HG02885 (cell line): ENCODE results near the gene ESRP2.

Experiments
- ATAC-seq: cut with Tn5 transposase; IDR thresholded peaks from one replicate; pipeline ENCODE4 v1.9.1; 2021; ENCODE audit warnings: mild to moderate bottlenecking; ENCODE audit not compliant: unreplicated experiment, poor library complexity

ESRP2 gene

DNA sequence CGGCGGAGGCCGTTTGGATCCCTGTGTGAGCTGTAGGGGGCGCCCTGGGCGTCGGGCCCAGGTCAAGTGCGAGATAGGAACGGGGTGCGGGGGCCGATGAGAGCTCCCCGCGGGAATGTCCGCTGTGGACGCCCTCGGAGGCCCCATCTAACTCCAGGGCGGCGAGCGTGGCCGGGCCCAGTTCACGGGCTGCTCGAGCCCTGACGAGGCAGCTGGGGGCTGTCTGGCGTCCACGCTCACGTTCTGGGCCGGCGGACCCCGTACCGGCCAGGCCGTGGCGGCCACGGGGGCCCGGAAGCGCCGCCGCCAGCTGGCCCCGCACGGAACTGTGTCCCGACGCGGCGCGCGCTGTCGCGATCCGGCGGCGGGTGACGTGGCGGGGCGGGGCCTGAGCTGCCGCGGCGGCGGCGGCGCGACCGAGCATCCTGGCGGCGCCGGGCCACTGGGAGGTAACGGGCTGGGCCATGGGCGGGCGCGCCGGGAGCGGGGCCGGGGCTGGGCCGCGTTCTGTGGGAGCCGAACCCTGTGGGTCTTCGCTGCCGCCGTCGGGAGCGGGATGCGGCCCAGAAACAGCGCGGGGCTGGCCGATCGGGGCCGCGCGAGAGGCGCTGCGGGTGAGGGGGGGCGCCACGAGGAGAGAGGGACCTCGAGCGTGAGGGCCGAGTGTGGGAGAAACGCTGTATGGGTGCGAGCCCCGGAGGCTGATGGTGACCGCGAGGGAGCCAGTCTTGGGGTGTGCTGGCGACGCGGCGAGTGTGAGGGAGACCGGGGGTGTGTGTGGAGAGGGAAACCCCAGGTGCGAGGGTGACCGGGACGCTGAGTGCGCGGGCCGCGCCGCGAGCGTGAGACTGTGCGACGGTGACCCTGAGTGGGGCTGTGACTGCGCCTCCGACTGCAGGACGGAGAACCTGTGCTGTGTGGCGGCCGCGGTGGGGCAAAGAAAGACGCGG, 28.5 kb upstream of the ESRP2 start, which contains the start of gene SLC7A6:
Gene SLC7A6 (plus strand): TSS at position 399 of the 950 bp plus-strand sequence. CDS start 10,201 bp downstream, outside the sequence.
- ATAC-seq = peak; percentile 69

DNA sequence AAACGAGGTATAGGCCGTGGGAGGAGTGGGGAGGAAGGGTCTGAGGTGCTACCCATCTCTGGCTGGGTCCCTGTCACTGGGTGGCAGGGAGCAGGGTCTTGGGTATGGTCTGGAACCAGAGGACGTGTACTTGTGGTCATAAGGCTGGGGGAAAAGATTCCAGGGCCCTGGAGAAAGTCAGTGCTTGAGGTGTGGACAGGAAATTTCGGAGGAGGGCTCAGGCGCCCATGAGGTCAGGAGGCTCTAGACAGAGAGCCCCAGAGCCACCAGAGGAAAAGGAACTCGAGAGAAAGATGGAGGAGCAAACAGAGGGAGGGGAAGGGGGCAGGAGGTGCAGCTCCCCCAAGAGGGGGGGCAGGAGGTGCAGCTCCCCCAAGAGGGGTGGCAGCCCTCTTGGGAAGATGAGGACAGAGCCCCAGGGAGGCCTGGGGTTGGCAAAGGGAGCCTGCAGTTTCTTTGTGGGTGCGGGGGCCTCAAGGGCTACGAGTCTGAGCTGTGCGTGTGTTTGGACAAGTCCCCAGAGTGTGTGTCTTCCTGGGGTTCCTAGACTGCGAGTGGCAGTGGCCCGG, 27.7 kb upstream of the ESRP2 start:
- no peak for ATAC-seq

DNA sequence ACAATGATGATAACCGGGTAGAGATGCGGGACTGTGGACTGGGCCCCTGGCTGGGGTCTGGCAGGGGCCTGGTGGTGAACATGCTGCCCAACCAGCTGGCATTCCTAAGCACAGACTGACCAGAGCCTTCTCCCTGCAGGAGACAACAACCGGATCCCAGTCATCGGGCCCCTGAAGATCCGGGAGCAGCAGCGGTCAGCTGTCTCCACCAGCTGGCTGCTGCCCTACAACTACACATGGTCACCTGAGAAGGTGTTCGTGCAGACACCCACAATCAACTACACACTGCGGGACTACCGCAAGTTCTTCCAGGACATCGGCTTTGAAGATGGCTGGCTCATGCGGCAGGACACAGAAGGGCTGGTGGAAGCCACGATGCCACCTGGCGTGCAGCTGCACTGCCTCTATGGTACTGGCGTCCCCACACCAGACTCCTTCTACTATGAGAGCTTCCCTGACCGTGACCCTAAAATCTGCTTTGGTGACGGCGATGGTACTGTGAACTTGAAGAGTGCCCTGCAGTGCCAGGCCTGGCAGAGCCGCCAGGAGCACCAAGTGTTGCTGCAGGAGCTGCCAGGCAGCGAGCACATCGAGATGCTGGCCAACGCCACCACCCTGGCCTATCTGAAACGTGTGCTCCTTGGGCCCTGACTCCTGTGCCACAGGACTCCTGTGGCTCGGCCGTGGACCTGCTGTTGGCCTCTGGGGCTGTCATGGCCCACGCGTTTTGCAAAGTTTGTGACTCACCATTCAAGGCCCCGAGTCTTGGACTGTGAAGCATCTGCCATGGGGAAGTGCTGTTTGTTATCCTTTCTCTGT, 23.3 kb upstream of the ESRP2 start:
- ATAC-seq = no peak

DNA sequence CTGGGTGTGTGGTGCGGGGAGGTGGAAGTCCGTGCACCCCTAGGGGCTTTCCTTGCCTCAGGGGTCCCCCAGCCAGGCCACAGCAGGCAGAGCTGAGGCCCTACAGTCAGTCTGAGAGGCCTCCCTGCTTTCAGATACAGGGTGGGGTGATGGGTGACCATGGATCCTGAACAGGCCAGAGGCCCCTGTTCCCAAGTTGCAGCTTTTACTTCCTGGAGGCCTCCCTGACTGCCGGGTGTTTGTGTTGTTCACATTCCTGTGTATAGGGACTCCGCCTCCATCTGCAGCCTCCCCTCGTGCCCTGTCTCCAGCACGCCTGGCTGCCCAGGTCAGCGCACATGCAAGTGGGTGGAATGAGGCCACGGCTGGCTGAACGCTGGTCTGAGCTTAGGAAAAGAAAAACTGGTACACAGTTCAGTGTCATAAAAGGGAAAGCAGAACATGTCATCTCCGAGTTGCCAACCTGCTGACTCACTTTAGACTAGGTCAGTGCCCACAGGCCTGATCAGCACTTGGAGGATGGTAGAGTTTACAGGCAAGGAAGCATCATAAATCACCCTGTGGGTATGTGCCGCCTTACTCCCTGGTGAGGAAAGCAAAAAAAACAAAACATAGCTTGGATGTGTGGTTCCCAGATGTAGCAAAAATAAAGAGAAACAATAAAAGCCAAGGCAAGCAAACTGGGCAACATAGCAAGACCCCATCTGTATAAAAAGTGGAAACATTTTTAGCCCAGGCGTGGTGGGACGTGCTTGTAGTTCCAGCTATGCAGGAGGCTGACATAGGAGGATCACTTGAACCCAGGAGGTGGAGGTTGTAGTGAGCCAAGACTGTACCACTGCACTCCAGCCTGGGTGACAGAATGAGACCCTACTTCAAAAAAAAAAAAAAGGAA, 22.2 kb upstream of the ESRP2 start:
- no peak for ATAC-seq

DNA sequence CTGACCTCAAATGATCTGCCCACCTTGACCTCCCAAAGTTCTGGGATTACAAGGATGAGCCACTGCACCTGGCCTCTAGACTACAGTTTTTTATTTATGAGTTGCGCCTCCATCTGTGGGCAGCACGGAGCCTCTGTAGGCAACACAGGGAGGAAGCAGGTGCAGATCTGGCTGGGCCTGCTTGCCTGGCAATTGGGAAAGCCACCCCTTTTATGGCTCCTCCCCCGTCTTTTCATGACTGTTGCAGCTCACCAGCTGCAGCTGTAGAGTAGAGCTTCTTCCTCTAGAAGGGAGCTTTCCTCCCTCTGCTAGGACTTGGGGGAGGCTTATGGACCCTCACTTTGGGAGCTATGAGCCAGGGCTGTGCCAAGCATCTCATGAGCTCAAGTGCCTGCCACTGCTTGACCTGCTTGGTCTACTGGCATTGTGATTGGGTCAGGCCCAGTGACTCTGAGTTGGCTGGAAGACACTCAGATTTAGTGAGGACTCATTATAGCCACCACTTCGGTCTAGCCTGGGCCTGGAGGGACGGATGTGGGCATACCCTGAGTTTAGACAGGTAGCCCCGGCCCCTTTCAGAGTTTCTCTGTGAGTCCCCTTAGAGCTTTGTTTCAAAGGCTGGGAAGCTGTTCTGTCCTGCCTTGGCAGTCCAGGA, 21.5 kb upstream of the ESRP2 start:
- peak; percentile 71 for ATAC-seq

DNA sequence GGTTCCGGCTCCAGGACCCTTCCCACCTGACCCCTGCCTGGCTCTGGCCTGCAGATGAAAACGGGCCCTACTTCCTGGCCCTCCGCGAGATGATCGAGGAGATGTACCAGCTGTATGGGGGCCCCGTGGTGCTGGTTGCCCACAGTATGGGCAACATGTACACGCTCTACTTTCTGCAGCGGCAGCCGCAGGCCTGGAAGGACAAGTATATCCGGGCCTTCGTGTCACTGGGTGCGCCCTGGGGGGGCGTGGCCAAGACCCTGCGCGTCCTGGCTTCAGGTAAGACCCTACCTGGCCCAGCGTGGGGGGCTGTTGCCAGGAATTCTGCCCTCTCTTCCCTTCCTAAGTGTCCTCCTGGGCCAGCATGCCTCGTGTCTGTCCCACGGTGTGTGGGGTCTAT, 19.8 kb upstream of the ESRP2 start:
- ATAC-seq = no peak

DNA sequence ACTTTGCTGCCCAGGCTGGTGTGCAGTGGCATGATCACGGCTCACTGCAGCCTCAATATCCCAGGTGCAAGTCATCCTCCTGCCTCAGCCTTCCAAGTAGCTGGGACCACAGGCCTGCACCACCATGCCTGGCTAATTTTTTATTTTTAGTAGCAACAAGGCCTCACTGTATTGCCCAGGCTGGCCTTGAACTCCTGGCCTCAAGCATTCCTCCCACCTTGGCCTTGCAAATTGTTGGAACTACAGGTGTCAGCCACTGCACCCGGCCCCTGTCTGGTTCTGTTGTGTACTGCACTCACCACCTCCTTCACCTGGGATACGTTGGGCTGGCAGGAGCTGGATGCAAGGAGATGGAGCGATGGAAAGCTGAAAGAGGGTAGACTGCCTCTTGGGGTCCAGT, 17.8 kb upstream of the ESRP2 start:
- no peak for ATAC-seq

DNA sequence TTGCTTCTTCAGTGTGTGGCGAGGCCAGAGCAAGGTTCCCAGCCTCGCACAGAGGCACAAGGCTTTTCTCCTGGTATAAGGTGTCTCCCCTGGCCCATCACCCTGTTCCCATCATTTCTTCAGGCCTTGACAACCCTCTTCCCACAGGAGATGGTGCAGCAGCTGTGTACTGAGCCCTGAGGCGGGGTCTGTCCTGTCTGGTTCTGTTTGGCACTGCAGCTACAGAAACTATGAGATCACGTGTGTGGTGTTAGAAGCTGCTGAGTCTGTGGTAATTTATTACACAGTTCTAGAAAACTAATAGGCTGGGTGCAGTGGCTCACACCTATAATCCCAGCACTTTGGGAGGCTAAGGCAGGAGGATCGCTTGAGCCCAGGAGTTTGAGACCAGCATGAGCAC, 16.5 kb upstream of the ESRP2 start:
- no peak for ATAC-seq

DNA sequence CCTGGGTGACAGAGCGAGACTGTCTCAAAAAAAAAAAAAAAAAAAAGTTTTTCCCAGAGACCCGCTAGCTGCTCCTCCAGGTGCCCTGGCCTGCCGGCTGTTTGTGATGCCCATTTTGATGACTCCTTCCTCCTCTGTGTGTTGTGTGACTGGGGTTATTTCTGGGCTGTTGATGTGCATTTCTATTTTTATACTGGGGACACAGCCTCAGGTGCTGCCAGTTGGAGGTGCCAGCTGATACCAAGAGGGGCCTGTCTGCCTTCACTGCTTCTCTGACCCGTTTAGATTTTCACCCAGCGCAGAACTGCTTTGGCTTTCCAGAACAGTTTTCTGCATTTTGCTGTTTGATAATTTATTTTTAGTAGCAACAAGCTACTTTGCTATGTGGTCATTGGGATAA, 15.9 kb upstream of the ESRP2 start:
- no peak for ATAC-seq

DNA sequence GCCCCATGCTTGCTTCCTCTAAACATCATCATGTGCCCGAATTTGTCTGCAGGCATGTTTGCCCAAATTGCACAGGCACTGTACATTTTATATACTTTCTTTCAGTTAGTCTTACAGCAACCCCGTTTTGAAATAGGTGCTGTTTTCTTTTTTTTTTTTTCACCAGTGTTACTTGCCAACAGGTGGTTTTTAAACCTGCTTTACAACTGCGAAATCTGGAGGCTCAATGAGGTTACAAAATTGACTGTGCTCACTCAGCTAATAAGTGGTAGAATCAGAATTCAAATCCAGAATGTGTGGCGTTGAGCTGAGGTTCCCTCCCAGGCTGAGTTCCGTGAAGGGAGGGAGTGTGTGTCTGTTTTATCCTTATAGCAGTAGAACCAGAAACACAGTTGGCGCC, 15.0 kb upstream of the ESRP2 start:
- no peak for ATAC-seq

DNA sequence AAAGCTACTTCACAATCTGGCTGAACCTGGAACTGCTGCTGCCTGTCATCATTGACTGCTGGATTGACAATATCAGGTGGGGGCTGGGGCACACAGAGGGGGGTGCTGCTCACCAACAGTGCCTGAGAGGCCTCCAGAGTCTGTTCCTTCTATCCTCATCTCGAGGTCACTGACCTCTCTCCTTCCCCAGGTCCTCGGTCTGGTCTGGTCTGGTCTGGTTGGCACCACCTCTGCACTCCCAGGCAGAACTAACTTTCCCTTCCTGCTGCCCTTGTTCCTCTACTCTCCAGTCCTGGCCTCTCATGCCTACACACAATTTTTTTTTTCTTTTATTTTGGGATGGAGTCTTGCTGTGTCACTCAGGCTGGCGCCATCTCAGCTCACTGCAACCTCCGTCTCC, 13.4 kb upstream of the ESRP2 start:
- no peak for ATAC-seq

DNA sequence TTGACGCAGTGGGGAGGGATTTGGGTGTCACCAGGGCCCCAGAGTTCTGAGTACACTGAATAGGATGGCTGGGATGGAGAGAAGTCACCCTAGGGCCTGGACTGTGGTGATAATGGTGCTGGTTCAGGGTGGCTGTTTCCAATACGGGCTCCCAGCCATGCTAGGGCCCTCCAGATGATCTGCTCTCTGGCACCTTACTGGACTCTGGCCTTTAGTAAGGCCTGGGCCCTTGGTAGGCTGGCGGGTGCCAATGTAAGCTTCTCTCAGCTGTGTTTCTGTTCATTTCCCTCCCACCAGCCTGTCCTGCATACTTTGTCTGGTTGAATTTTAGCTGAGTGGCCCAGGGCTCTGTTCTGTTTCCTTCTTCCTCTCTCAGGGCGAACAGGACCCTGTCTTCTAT, 12.0 kb upstream of the ESRP2 start:
- no peak for ATAC-seq

DNA sequence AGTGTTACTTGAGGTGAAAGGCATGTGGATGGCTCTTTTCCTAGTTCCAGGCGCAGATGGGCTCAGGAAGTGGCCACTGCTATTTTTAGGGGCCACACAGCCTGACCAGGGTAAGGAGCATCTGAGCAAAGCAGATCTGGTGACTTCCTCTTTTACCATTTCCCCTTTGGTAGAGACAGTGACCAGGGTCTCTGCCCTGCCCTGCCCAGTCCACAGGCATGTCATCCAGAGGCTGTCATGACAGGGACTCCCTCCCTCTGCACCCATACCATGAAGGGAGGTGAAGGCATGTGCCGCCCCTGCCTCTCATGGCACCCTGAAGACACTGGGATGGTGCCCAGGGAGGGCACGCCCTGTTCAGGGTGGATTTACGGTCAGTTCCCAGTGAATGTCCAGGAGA, 11.5 kb upstream of the ESRP2 start:
- no peak for ATAC-seq

DNA sequence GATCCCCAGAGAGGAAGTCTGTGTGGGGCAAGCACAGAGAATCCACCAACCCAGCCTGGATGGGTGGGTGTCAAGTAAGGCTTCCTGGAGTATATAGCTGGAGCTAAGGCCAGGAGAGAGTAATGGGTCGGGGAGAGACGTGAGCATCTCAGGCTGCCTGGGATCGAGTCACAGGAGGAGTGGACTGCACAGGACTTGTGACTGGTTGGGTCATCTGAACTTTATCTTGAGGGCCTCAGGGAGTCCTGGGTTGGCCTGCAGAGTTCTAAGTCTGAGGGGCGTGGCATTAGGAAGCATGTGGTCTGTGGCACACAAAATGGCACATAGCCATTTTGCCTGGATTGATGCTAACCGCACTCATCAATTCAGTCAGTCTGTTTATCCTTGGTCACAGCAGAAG, 10.7 kb upstream of the ESRP2 start:
- ATAC-seq = no peak

DNA sequence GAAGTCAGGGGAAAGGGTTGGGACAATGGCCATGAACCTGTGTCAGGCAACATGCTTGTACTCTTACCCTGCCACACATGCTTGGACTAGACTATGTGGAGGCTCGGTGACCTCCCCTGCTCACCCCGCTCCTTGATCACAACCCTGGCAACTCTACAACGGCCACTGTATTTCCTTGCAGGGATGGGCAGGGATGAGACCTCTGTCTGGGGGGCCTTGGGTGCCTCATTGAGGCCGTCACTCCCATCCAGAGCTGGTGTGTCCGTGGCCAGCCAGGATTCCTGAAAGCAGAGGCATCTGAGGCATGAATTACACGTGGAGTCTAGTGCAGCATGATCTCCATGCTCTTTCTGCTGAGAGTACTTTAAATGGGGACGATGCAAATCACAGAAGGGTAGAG, 10.2 kb upstream of the ESRP2 start:
- no peak for ATAC-seq

DNA sequence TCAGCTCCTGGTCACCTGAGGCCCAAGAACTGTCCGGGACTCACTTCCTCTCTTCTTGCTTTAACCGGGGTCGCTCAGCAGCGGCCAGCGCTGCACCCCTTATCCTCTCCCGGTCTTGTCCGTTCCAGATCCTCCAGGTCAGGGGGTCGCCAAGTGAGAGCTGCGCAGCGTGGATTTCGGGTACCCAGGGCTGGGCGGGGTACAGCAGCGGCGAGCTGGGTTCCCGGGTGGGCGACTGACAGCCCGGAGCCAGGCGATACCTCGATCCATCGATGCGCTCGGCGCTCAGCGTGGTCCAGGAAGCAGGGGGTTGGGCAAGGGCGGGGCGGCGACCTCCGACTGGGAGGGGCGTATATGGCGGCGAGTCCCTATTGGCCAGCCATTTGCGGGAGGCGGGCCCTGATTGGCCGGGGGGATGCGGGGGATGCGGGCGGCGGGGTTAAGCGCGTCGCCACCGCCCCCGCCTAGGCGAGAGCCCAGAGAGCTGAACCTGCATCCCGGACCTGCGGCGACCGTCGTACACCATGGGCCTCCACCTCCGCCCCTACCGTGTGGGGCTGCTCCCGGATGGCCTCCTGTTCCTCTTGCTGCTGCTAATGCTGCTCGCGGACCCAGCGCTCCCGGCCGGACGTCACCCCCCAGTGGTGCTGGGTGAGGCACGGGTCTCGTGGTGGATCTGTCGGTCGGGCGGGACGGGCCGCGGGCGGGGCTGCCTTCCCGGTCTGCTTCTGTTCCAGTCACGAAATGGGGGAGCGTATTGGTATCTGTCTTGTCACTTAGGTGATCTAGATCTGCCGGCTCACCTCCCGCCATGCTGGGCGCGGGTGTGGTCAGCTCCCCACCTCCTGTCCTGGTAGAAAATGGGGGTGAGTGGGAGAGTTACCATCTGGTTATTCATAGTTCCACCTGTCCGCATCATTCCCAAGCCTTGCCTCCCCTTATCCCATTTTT, 9.3 kb upstream of the ESRP2 start, which contains the start of gene PLA2G15:
Gene PLA2G15 (plus strand): TSS at position 471 of the 951 bp plus-strand sequence. CDS start 54 bp downstream, at position 525.
- peak; percentile 95 for ATAC-seq

DNA sequence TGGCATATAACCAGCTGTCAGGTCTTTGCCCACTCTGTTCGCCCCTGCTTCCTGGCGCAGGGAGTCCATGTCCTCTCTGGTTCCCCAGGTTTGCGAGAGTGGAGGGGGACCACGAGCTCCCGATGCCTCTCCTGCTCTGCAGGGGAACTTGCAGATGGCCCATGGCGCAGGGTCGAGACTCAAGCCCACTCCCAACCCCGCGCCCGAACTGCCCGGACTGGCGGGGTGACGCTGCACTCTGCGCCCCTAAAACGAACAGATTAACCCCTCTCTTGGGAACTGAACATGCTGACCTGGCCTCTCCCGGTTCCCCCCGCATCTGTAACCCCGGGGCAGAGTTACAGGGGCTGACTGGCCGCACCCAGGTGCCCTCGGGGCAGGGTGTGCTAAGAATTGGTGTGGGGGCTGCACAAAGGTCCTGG, 8.6 kb upstream of the ESRP2 start:
- no peak for ATAC-seq
